Effector memory CD8-positive, alpha-beta T cell (primary cell): ENCODE results near the gene GMCL1.

Experiments
- ATAC-seq: fragments of 150-1000 bp; cut with Tn5 transposase; replicated peaks from 2 replicates; pipeline ENCODE4 v1.10.0; 2021; ENCODE audit warnings: mild to moderate bottlenecking, moderate library complexity
- DNase-seq, 3 experiments: peaks; one replicate each; pipeline ENCODE4 v3.0.0; 2021
- H3K27ac Mint-ChIP-seq, 2 donors: one replicate each; pipeline ENCODE4 v1.8.0; 2022; ENCODE audit warnings: mild to moderate bottlenecking in 2 of 2, mixed read lengths in 2 of 2, moderate library complexity in 2 of 2
- H3K27me3 Mint-ChIP-seq, 2 donors: one replicate each; pipeline ENCODE4 v1.8.0; 2022; ENCODE audit warnings: mixed read lengths in 2 of 2
- H3K36me3 Mint-ChIP-seq: one replicate; pipeline ENCODE4 v1.8.0; 2022; ENCODE audit warnings: mild to moderate bottlenecking, moderate library complexity, mixed read lengths; ENCODE audit not compliant: insufficient read depth
- H3K4me1 Mint-ChIP-seq, 2 donors: one replicate each; pipeline ENCODE4 v1.8.0; 2022; ENCODE audit warnings: low read depth in 2 of 2, mixed read lengths in 2 of 2
- H3K4me3 Mint-ChIP-seq, 2 donors: one replicate each; pipeline ENCODE4 v1.8.0; 2022; ENCODE audit warnings: mild to moderate bottlenecking in 2 of 2, mixed read lengths in 2 of 2, moderate library complexity in 2 of 2
- H3K9me3 Mint-ChIP-seq, 2 donors: one replicate each; pipeline ENCODE4 v1.8.0; 2022; ENCODE audit warnings: mixed read lengths in 2 of 2
- total RNA-seq, 9 experiments: gene quantifications; one replicate each; lab custom pipeline; 2026; lab: John Stamatoyannopoulos, UW

GMCL1 gene, protein sequence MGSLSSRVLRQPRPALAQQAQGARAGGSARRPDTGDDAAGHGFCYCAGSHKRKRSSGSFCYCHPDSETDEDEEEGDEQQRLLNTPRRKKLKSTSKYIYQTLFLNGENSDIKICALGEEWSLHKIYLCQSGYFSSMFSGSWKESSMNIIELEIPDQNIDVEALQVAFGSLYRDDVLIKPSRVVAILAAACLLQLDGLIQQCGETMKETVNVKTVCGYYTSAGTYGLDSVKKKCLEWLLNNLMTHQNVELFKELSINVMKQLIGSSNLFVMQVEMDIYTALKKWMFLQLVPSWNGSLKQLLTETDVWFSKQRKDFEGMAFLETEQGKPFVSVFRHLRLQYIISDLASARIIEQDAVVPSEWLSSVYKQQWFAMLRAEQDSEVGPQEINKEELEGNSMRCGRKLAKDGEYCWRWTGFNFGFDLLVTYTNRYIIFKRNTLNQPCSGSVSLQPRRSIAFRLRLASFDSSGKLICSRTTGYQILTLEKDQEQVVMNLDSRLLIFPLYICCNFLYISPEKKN
- 27.6 to 85.6 (median 33.2) reads per million in 9 experiments for total RNA-seq

DNA sequence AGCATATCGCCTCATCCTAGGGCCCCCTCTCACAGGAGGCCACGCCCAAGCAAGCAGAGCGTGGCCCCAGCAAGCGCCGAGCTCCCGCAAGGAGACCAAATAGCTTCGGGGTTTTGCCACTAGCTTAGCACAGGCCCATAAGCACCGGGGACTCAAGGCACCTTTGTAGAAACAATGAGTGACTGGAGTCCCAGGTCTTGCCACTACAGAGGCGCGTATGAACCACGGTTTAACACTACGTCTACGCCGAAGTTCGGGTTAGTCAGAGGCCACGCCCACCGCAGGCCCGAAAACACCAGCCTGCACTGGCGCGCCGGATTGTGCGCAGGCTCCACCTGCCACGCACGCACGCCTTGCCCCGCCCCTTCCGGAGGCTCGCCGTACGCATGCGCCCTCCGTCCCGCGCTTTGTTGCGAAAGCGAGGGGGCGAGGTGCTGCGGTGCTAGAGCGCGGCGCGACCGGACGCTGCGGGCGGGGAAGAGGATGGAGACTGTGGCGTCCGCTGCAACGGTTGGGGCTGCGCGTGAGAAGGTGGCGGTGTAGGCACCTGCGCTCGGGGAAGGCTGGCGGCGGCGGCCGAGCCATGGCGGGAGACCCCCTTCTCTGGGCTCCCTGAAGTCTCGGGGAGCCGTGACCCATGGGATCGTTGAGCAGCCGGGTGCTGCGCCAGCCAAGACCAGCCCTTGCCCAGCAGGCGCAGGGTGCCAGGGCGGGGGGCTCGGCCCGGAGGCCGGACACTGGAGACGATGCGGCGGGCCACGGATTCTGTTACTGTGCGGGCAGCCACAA, at the start of gene GMCL1:
Gene GMCL1, plus strand, starts transcription at position 405 of the 789 bp plus-strand sequence. Its CDS starts 233 bp downstream, at position 638.
- Mint-ChIP-seq H3K36me3 (peaks cover 11% of the 10 kb centered on the region), H3K4me1 (peaks cover 26 to 30% of the 10 kb centered on the region in 2 donors), H3K4me3 (peak within 1 kb of the TSS; percentile 93 to 96), H3K27ac (peak within 1 kb of the TSS; percentile 85 to 94), H3K27me3 (no peaks in the 10 kb centered on the region), H3K9me3 (no peaks in the 10 kb centered on the region)
- peak; percentile 99 to 100 (median 99) for DNase-seq
- ATAC-seq = peak; percentile 88

DNA sequence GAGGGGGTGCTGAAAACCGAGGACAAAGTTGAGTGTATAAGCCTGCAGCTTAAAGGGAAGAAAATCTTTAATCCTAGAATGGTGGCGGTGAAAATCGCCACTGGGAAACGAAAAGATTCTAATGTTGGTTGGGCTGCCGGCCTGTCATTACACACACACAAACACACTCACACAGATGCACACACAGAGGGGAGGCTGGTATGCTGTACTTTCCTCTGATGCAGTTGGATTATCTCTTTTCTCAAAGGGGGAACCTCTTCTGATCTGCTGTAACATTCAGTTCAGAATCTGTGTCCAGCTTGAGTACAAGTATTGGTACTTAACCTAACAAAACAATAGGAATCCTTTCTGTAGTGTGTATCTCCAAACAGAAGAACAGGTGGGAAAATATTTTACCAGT, 48.5 kb upstream of the GMCL1 start:
- DNase-seq = no peak
- Mint-ChIP-seq H3K4me1 (peaks cover 4 to 12% of the 10 kb centered on the region in 2 donors), H3K9me3 (no peaks in the 10 kb centered on the region), H3K27me3 (no peaks in the 10 kb centered on the region), H3K27ac (no peak overlapping the region), H3K36me3 (no peaks in the 10 kb centered on the region), H3K4me3 (no peak overlapping the region)
- no peak for ATAC-seq

DNA sequence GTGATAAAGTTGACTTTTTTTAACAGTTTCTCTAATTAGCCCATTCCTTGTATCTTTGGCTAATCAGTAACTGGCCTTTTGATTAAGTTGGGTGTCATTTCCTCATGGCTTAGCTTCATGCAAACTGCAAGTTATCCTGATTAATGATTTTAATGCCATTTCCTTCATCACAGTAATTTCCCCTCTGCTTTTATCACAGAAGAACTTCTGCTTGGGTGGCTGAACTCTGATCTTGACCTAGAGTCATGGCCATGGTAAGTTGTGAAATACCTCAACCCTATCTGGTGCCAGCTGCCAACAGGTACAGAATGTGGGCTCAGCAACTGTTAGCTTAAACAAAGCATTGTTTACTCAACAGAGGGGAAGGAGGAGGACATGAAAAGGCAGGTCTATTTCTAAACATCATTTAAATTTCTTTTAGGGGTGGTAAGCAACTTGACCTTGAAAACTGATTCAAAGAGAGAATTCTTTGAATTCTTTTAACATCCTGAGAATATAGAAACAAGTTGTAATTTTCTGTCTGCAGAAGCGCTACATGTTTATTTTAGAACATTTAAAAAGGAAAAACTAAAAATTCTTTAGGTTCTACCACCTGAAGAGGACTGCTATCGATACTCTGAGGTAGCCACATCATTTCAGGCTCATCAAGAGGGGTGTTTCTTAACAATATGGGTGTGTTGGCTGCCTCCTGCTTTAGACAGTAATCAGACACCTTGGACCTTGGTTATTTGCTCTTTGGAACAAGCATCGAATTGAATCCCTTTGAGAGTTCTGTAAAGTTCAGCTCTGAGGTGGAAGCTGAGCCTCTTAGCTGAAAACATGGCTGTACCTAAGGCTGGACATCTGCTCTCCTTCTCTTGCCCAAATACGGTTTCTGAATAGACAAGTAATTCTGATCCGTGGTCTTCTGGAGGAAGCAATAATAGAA, 47.9 kb upstream of the GMCL1 start:
- H3K9me3 Mint-ChIP-seq = no peaks in the 10 kb centered on the region
- no peak for DNase-seq
- ATAC-seq = no peak
- H3K4me1 Mint-ChIP-seq = peaks cover 5 to 7% of the 10 kb centered on the region in 2 donors
- no peaks in the 10 kb centered on the region for H3K27me3 Mint-ChIP-seq
- H3K36me3 Mint-ChIP-seq = no peaks in the 10 kb centered on the region
- H3K27ac Mint-ChIP-seq = no peak overlapping the region
- H3K4me3 Mint-ChIP-seq = no peak overlapping the region

DNA sequence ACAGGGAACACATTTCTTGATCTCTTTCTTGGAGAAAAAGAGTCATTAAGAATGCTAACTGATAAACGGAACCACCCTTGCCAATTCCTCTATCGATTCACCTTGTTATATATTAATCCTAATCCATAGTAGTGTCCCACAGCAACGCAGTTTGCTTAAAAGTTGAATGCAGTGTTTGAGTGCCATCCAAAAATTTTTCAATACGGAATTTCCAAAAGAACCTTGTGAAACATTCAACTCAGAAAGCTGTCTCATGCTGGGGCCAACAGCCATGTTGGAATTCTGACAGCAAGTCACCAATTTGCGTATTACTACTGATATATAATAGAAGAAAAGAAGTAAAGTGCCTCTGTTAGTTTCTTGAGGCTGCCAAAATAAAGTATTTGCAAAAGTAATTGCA, 45.2 kb upstream of the GMCL1 start:
- Mint-ChIP-seq H3K27ac (no peak overlapping the region), H3K9me3 (no peaks in the 10 kb centered on the region), H3K36me3 (no peaks in the 10 kb centered on the region), H3K27me3 (no peaks in the 10 kb centered on the region), H3K4me1 (peaks cover 5 to 7% of the 10 kb centered on the region in 2 donors), H3K4me3 (no peak overlapping the region)
- ATAC-seq (no peak), DNase-seq (no peak)

DNA sequence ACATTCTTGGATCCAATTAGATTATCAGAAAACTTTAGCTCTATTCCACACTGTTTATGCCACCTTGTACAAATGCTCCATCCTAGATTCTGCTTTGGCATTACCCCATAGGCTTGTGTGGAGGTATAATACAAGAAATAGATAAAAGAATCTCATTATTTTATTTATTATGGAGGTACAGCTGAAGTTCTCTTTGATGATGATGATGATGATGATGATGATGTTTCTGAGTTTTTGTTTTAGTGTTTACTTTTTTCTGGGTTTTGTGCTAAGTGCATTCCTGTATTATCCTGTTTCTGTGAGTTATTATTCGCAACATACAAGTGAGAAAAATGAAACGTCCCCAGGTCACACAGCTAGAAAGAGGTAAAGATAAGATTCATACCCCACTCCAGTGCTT, 44.1 kb upstream of the GMCL1 start:
- Mint-ChIP-seq H3K36me3 (no peaks in the 10 kb centered on the region), H3K4me3 (no peak overlapping the region), H3K27me3 (no peaks in the 10 kb centered on the region), H3K27ac (no peak overlapping the region), H3K9me3 (no peaks in the 10 kb centered on the region), H3K4me1 (peaks cover 8 to 11% of the 10 kb centered on the region in 2 donors)
- no peak for DNase-seq
- ATAC-seq = no peak

DNA sequence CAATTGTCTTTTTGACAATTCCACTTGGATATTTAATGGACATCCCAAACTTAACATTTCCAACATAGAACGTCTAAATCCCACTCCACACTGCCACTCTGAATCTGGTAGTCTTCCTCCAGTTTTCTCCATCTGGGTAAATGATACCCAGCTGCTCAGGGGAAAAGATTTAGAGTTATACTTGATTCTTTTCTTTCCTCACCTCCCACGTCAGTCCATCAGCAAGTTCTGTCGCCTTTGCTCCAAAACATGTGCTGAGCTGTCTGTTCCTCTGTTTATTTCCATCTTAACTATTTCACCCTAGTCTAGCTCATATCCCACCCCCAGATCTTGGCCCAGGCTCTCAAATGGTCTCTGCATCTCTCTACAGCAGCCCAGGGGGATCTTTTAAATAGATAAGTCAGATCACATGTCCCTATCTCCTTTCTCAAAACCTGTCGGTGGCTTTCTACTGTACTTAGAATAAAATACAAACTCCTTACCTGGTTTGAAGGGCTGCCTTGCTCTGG, 43.4 kb upstream of the GMCL1 start:
- no peak overlapping the region for H3K4me3 Mint-ChIP-seq
- ATAC-seq (no peak), DNase-seq (no peak)
- H3K9me3 Mint-ChIP-seq = no peaks in the 10 kb centered on the region
- H3K36me3 Mint-ChIP-seq = no peaks in the 10 kb centered on the region
- H3K4me1 Mint-ChIP-seq = peaks cover 8 to 11% of the 10 kb centered on the region in 2 donors
- peak overlapping the region in 1 of 2 donors; percentile 10 for H3K27ac Mint-ChIP-seq
- no peaks in the 10 kb centered on the region for H3K27me3 Mint-ChIP-seq

DNA sequence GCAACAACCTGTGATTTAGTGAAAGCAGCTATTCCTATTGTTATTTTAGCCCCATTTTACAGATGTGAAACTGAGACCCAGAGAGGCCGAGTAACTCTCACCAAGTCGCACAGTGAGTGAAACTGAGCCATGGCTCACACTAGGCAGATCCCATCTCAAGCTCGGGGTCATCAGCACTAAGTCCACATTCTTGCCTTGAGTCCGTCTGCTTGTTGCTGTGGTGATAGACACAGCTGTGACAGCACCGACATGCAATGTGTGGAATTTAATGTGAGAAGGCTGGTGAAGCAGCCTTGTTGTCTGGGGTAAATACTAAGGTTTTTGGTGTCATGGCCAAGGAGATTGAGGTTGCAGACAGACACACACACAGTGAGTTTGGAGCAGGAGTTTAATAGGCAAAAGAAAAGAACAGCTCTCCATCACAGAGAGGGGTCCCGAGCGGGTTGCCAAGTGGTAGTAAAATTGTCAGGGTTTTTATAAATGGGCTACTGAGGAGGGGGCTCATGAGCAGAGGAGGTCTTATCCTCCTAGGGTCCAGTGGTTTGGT, 40.2 kb upstream of the GMCL1 start:
- ATAC-seq (no peak), DNase-seq (no peak)
- Mint-ChIP-seq H3K27me3 (no peaks in the 10 kb centered on the region), H3K27ac (no peak overlapping the region), H3K36me3 (peaks cover 2% of the 10 kb centered on the region), H3K9me3 (no peaks in the 10 kb centered on the region), H3K4me1 (peaks cover 8 to 11% of the 10 kb centered on the region in 2 donors), H3K4me3 (no peak overlapping the region)

DNA sequence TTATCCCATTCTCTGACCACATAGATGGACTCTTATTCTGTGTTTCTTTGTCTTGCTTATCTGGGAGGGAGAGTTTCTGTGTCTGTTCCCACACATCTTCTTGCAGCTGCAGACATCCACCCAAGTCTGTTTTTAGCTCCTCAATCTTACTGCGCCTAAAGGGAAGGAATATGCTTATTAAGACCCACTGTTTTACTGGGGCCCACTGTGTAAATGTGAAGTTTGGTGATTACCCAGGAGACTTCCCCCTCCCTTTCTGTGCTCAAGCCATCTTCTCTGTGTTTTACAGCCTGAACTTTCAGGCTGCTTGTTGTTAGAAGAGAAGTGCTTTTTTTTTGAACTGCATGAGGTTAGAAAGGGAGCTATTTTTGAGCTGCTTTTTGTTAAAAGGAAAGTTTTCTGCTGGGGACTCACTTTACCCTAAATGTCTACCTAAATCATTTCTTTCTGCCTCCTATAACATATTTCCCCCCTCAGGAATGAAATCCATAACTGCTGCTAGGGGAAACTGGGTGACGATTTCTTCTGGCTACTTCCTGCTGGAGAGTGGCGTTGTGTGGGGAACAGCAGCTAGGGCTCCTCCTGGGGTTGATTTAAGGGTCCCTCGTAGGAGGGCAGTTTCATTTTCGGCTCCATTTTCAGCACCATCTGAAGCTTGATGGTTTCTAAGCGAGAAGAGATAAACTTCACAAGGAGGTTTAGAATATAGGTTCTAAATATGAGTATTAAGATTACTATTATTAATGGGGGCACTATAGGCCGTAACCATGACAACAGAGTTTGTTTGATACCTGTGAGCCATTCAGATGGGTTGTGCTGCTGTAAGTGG, 39.5 kb upstream of the GMCL1 start:
- Mint-ChIP-seq H3K36me3 (peaks cover 2% of the 10 kb centered on the region), H3K4me3 (peak overlapping the region; percentile 39 to 44), H3K4me1 (peaks cover 8 to 11% of the 10 kb centered on the region in 2 donors), H3K9me3 (no peaks in the 10 kb centered on the region), H3K27me3 (no peaks in the 10 kb centered on the region), H3K27ac (peak overlapping the region; percentile 57)
- ATAC-seq = no peak
- no peak for DNase-seq

DNA sequence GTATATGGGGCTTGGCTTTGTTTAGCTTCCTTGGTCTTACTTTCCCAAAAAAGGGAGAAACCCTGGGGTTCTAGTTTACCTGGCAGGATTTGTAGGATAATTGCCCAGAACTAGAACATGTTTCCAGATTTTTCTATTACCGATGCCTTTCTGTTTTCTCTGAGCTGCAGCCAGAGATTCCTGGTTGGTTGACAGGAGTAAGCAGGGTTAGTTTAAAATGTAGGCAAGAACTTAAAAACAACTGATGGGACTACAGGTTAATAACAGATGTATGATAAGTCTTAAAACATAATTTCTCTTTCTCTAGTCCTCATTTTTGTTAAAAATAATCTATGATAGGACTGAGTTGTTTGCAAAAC, 38.9 kb upstream of the GMCL1 start:
- DNase-seq (no peak), ATAC-seq (no peak)
- peak overlapping the region in 1 of 2 donors; percentile 57 for H3K27ac Mint-ChIP-seq
- no peak overlapping the region for H3K4me3 Mint-ChIP-seq
- no peaks in the 10 kb centered on the region for H3K9me3 Mint-ChIP-seq
- peaks cover 8 to 11% of the 10 kb centered on the region in 2 donors for H3K4me1 Mint-ChIP-seq
- no peaks in the 10 kb centered on the region for H3K27me3 Mint-ChIP-seq
- peaks cover 2% of the 10 kb centered on the region for H3K36me3 Mint-ChIP-seq

DNA sequence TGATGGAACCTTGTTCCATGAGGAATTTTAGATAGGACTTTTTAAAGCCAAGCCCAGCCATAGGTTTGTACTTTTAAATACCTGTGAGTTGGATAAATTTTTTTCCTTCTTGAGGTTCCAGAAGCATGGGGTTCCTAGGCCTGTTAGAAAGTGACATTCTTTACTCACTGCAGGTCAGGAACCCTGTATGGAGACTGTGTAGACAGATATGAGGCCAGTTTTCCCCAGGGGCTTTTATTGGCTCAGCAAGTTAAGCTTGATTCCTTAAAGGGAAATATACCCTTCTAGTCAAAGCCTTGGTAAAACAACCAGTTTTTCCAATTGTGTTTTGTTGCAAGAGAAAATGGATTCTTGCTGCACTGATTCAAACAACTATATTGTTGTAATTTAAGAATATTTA, 38.4 kb upstream of the GMCL1 start:
- no peak overlapping the region for H3K27ac Mint-ChIP-seq
- H3K4me3 Mint-ChIP-seq = no peak overlapping the region

DNA sequence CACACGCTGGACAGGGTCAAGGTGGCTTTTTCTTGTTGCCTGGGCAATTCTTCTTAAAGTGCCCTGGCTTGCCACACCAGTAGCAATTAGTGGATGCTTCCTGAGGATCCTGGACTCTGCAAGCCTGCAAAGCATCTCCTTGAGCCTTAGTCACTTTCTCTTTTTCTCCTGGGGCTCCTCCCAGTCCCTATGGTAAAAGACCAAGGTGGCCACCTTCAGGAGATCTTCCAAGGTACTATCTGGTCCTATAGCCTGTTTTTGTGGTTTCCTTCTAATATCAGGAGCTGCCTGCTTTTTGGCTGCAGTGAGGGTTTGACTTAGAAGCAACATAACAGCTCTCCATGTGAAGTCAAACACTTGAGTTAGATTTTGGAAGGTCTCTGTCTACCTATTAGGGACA, 33.3 kb upstream of the GMCL1 start:
- H3K4me3 Mint-ChIP-seq = no peak overlapping the region
- peaks cover 2% of the 10 kb centered on the region for H3K36me3 Mint-ChIP-seq
- no peaks in the 10 kb centered on the region for H3K9me3 Mint-ChIP-seq
- peaks cover 0 to 2% of the 10 kb centered on the region in 2 donors for H3K4me1 Mint-ChIP-seq
- no peaks in the 10 kb centered on the region for H3K27me3 Mint-ChIP-seq
- no peak overlapping the region for H3K27ac Mint-ChIP-seq
- ATAC-seq (no peak), DNase-seq (no peak)

More for the DNA sequence above, 38.4 kb upstream of the GMCL1 start:
- Mint-ChIP-seq H3K27me3 (no peaks in the 10 kb centered on the region), H3K36me3 (peaks cover 2% of the 10 kb centered on the region), H3K4me1 (peaks cover 8 to 11% of the 10 kb centered on the region in 2 donors), H3K9me3 (no peaks in the 10 kb centered on the region)
- DNase-seq (no peak), ATAC-seq (no peak)

DNA sequence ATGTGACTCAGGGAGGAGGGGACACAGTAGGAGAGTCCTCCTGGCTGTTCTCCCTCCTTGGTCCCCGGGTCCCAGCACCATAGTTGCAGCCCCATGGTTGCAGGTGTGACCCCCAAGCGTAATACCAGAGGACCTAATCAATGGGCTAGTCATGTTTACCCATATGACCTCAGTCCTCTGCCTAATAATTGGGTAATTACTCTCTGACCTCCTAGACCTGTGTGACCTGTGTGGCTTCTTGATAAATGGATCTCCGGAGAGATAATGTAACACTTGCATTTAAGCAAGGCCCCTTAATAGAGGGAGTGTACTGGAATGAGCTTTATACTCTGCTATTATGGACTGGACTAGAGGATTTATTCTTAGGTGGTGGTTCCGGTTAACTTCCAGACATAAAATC, 32.2 kb upstream of the GMCL1 start:
- H3K9me3 Mint-ChIP-seq = no peaks in the 10 kb centered on the region
- no peak overlapping the region for H3K27ac Mint-ChIP-seq
- DNase-seq (no peak), ATAC-seq (no peak)
- peaks cover 2% of the 10 kb centered on the region for H3K36me3 Mint-ChIP-seq
- H3K27me3 Mint-ChIP-seq = no peaks in the 10 kb centered on the region
- no peak overlapping the region for H3K4me3 Mint-ChIP-seq
- H3K4me1 Mint-ChIP-seq = peaks cover 0 to 2% of the 10 kb centered on the region in 2 donors
